Astrocyte (in vitro differentiated cells and primary cell): ENCODE results near the gene NTM. TPM values are rescaled to one million over a fixed set of nuclear protein-coding genes. Genes with fewer than 3 reads are reported as not detected.

Experiments used
- DNase-seq: peaks from one replicate; pipeline ENCODE4 v3.0.0-alpha.2; 2010; ENCODE audit warnings: low read depth
- FAIRE-seq: peaks from 2 replicates; lab custom pipeline; 2011; peaks lifted over from hg19 to GRCh38; lab: Jason Lieb, UNC
- H2AFZ ChIP-seq: 2 replicates; pipeline ENCODE4 v1.6.0; 2012; ENCODE audit warnings: low read depth, low read length, inconsistent platforms
- H3K27ac ChIP-seq: 2 replicates; pipeline ENCODE4 v1.5.1; 2011; ENCODE audit warnings: low read depth, low read length, inconsistent platforms
- H3K27me3 ChIP-seq: 2 replicates; pipeline ENCODE4 v1.6.0; 2011; ENCODE audit warnings: low read length, inconsistent platforms; ENCODE audit not compliant: insufficient read depth
- H3K36me3 ChIP-seq: 2 replicates; pipeline ENCODE4 v1.5.1; 2011; ENCODE audit warnings: low read length, inconsistent platforms; ENCODE audit not compliant: insufficient read depth
- H3K4me1 ChIP-seq: 2 replicates; pipeline ENCODE4 v1.5.1; 2011; ENCODE audit warnings: low read length, inconsistent platforms; ENCODE audit not compliant: insufficient read depth
- H3K4me2 ChIP-seq: 2 replicates; pipeline ENCODE4 v1.6.0; 2012; ENCODE audit warnings: low read length, inconsistent platforms
- H3K4me3 ChIP-seq: 2 replicates; pipeline ENCODE4 v1.5.1; 2011; ENCODE audit warnings: low read depth, mild to moderate bottlenecking, low read length, inconsistent platforms; ENCODE audit not compliant: insufficient read depth
- H3K79me2 ChIP-seq: 2 replicates; pipeline ENCODE4 v1.6.0; 2012; ENCODE audit warnings: mild to moderate bottlenecking, low read length, inconsistent platforms; ENCODE audit not compliant: insufficient read depth
- H3K9ac ChIP-seq: 2 replicates; pipeline ENCODE4 v1.6.0; 2012; ENCODE audit warnings: mild to moderate bottlenecking, low read length, inconsistent platforms
- H3K9me3 ChIP-seq: 2 replicates; pipeline ENCODE4 v1.5.1; 2012; ENCODE audit warnings: low read depth, mild to moderate bottlenecking, low read length, inconsistent platforms; ENCODE audit not compliant: insufficient read depth
- H4K20me1 ChIP-seq: 2 replicates; pipeline ENCODE4 v1.6.0; 2012; ENCODE audit warnings: low read length, inconsistent platforms; ENCODE audit not compliant: insufficient read depth
- H3K27ac Mint-ChIP-seq: one replicate; pipeline ENCODE4 v1.8.0; 2021; ENCODE audit warnings: mild to moderate bottlenecking, mixed read lengths; ENCODE audit not compliant: unreplicated experiment
- H3K27me3 Mint-ChIP-seq: one replicate; pipeline ENCODE4 v1.8.0; 2021; ENCODE audit warnings: low read depth, mixed read lengths; ENCODE audit not compliant: unreplicated experiment
- H3K36me3 Mint-ChIP-seq: one replicate; pipeline ENCODE4 v1.8.0; 2021; ENCODE audit warnings: low read depth, mixed read lengths; ENCODE audit not compliant: unreplicated experiment
- H3K4me1 Mint-ChIP-seq: one replicate; pipeline ENCODE4 v1.8.0; 2021; ENCODE audit warnings: low read depth, mixed read lengths; ENCODE audit not compliant: unreplicated experiment
- H3K4me3 Mint-ChIP-seq: one replicate; pipeline ENCODE4 v1.8.0; 2021; ENCODE audit warnings: mild to moderate bottlenecking, moderate library complexity, mixed read lengths; ENCODE audit not compliant: unreplicated experiment
- H3K9me3 Mint-ChIP-seq: one replicate; pipeline ENCODE4 v1.8.0; 2021; ENCODE audit warnings: mild to moderate bottlenecking, mixed read lengths; ENCODE audit not compliant: unreplicated experiment
- EZH2 ChIP-seq: IDR thresholded peaks from 2 replicates; pipeline ENCODE4 v1.6.1; 2012; ENCODE audit warnings: mild to moderate bottlenecking, low read length, inconsistent platforms; ENCODE audit not compliant: insufficient read depth
- total RNA-seq: library from RNA; stranded (reverse); gene quantifications from 2 replicates; pipeline ENCODE4 v1.2.1, GENCODE V29; 2021
- TF ChIP-seq, protein P1 (sequence below): IDR thresholded peaks from 2 replicates; pipeline ENCODE4 v1.5.1; 2011; ENCODE audit warnings: low read depth, mild to moderate bottlenecking, inconsistent platforms, low read length, moderate library complexity; ENCODE audit not compliant: insufficient read depth

Gene NTM
- total RNA-seq, 1 donor from 2014 or later, result 98.2 TPM

DNA sequence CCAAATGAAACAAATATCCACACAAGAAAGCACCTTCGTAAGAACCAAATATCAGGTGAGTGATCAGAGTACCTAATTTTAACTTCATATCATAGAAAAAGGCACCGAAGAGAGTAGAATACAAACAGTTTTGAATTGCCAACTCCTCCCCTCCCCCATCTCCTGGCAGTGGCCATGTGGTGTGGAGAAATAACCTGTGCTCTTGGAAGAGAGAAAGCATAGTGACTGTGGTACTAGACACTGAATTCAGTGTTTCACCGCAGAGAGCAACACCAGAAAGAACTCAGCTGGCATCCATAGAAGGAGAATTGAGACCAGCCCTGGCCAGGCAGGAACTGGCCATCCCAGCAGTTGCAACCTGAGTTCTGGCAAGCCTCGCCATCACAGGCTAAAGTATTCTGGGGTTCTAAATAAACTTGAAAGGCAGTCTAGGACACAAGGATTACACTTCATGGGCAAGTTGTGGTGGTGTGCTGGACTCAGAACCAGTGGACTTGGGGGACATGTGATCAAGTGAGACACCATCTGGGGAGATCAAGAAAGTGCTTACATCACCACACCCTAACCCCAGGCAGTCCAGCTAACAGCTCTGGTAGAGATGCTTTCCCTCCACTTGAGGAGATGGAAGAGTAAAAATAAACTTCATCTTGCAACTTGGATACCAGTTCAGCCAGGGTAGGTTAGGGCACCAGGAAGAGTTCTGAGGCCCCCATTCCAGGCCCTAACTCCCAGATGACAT is 1003.2 kb downstream of the NTM start:
- peaks cover 2% of the 10 kb centered on the region for H3K27me3 ChIP-seq
- H3K4me1 ChIP-seq, result no peaks in the 10 kb centered on the region
- Mint-ChIP-seq H3K27me3 (peaks cover 6% of the 10 kb centered on the region), H3K4me1 (no peaks in the 10 kb centered on the region), H3K27ac (no peak overlapping the region), H3K4me3 (no peak overlapping the region), H3K36me3 (no peaks in the 10 kb centered on the region), H3K9me3 (peaks cover 18% of the 10 kb centered on the region)
- H3K9ac ChIP-seq, result no peak overlapping the region
- no peak overlapping the region for H2AFZ ChIP-seq
- no peaks in the 10 kb centered on the region for H3K9me3 ChIP-seq
- no peaks in the 10 kb centered on the region for H3K36me3 ChIP-seq
- H3K27ac ChIP-seq, result no peak overlapping the region
- DNase-seq (no peak), FAIRE-seq (no peak)
- no peaks in the 10 kb centered on the region for H4K20me1 ChIP-seq
- H3K4me2 ChIP-seq, result no peak overlapping the region
- TF ChIP-seq, protein P1, sequence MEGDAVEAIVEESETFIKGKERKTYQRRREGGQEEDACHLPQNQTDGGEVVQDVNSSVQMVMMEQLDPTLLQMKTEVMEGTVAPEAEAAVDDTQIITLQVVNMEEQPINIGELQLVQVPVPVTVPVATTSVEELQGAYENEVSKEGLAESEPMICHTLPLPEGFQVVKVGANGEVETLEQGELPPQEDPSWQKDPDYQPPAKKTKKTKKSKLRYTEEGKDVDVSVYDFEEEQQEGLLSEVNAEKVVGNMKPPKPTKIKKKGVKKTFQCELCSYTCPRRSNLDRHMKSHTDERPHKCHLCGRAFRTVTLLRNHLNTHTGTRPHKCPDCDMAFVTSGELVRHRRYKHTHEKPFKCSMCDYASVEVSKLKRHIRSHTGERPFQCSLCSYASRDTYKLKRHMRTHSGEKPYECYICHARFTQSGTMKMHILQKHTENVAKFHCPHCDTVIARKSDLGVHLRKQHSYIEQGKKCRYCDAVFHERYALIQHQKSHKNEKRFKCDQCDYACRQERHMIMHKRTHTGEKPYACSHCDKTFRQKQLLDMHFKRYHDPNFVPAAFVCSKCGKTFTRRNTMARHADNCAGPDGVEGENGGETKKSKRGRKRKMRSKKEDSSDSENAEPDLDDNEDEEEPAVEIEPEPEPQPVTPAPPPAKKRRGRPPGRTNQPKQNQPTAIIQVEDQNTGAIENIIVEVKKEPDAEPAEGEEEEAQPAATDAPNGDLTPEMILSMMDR, result no peak
- no peak for TF ChIP-seq EZH2
- no peak overlapping the region for H3K4me3 ChIP-seq
- H3K79me2 ChIP-seq, result no peaks in the 10 kb centered on the region

DNA sequence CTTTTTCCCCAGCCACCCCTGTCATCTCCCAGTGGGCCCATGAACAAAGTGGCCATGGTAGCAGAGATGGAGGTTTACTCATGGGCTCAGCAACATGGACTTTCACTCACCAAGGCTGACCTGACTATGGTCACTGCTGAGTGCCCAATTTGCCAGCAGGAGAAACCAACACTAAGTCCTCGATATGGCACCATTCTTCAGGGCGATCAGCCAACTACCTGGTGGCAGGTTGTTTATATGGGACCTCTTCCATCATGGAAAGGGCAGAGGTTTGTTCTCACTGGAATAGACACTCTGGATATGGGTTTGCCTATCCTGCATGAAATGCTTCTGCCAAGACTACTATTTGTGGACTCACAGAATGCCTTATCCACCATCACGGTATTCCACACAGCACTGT is 1009.1 kb downstream of the NTM start:
- no peak overlapping the region for H3K4me3 ChIP-seq
- Mint-ChIP-seq H3K4me3 (no peak overlapping the region), H3K4me1 (no peaks in the 10 kb centered on the region), H3K36me3 (no peaks in the 10 kb centered on the region), H3K9me3 (peaks cover 14% of the 10 kb centered on the region), H3K27me3 (peaks cover 8% of the 10 kb centered on the region), H3K27ac (no peak overlapping the region)
- no peaks in the 10 kb centered on the region for H3K9me3 ChIP-seq
- H3K4me2 ChIP-seq, result no peak overlapping the region
- H4K20me1 ChIP-seq, result no peaks in the 10 kb centered on the region
- H3K9ac ChIP-seq, result no peak overlapping the region
- peaks cover 2% of the 10 kb centered on the region for H3K27me3 ChIP-seq
- H3K79me2 ChIP-seq, result no peaks in the 10 kb centered on the region
- no peaks in the 10 kb centered on the region for H3K36me3 ChIP-seq
- H2AFZ ChIP-seq, result no peak overlapping the region
- H3K4me1 ChIP-seq, result no peaks in the 10 kb centered on the region
- DNase-seq, result no peak
- TF ChIP-seq, protein P1, result no peak
- no peak for TF ChIP-seq EZH2
- H3K27ac ChIP-seq, result no peak overlapping the region
- no peak for FAIRE-seq
